Cardiac muscle cell (in vitro differentiated cells and primary cell): ENCODE results near the gene GEMIN8. TPM values are rescaled to one million over a fixed set of nuclear protein-coding genes. Genes with fewer than 3 reads are reported as not detected.

Source experiments
- DNase-seq, 2 donors: peaks; one replicate each; pipeline versions ENCODE4 v3.0.0 to v3.0.0-alpha.2; 2010 to 2017; ENCODE audit warnings: low read depth in 1 of 2, low spot score in 1 of 2
- H3K27ac ChIP-seq: fragments of 200-600 bp; sonication (generic); 2 replicates; pipeline ENCODE4 v1.5.1; 2016
- H3K27me3 ChIP-seq: fragments of 200-600 bp; sonication (generic); 2 replicates; pipeline ENCODE4 v1.6.0; 2016; ENCODE audit warnings: control low read depth
- H3K36me3 ChIP-seq: fragments of 200-600 bp; sonication (generic); 2 replicates; pipeline ENCODE4 v1.5.1; 2016; ENCODE audit warnings: control low read depth
- H3K4me1 ChIP-seq: fragments of 200-600 bp; sonication (generic); 2 replicates; pipeline ENCODE4 v1.8.1; 2017; ENCODE audit warnings: low read depth, mild to moderate bottlenecking, mixed run types
- H3K4me3 ChIP-seq: fragments of 200-600 bp; sonication (generic); 2 replicates; pipeline ENCODE4 v1.5.1; 2016; ENCODE audit warnings: mild to moderate bottlenecking
- H3K9me3 ChIP-seq: fragments of 200-600 bp; sonication (generic); 2 replicates; pipeline ENCODE4 v1.5.1; 2017; ENCODE audit warnings: low read depth, mild to moderate bottlenecking, control low read depth
- CTCF ChIP-seq: IDR thresholded peaks from 2 replicates; pipeline ENCODE4 v1.5.1; 2012; ENCODE audit warnings: low read depth, mild to moderate bottlenecking, low read length
- polyA plus RNA-seq: library from polyadenylated mRNA; unstranded; fragments of >200 nt; fragmentation: Nextera tagmentation; extraction: Ambion mirVana; gene quantifications from 2 replicates; pipeline ENCODE4 v1.2.1, GENCODE V29; 2016
- total RNA-seq: library from RNA; depleted of rRNA; stranded (reverse); fragments of >200 nt; gene quantifications from 2 replicates; pipeline ENCODE4 v1.2.3, GENCODE V29; 2016

The GEMIN8 gene
- total and polyA plus RNA-seq, 2 experiments from 2014 or later, result 19.5 to 41.6 TPM

GRCh38 chrX:13994104-13994503, 35.6 kb downstream of the GEMIN8 start:
- H3K36me3 ChIP-seq, result no peaks in the 10 kb centered on the region
- TF ChIP-seq CTCF, result no peak
- no peak overlapping the region for H3K27ac ChIP-seq

GRCh38 chrX:13990126-13990800, 39.4 kb downstream of the GEMIN8 start:
- no peak for DNase-seq
- no peak for TF ChIP-seq CTCF
- Histone ChIP-seq H3K36me3 (no peaks in the 10 kb centered on the region), H3K27me3 (no peaks in the 10 kb centered on the region), H3K9me3 (no peaks in the 10 kb centered on the region), H3K27ac (no peak overlapping the region), H3K4me3 (no peak overlapping the region), H3K4me1 (no peaks in the 10 kb centered on the region)

More at GRCh38 chrX:13994104-13994503, 35.6 kb downstream of the GEMIN8 start:
- Histone ChIP-seq H3K27me3 (no peaks in the 10 kb centered on the region), H3K9me3 (no peaks in the 10 kb centered on the region), H3K4me1 (no peaks in the 10 kb centered on the region), H3K4me3 (no peak overlapping the region)
- no peak for DNase-seq

- Histone ChIP-seq H3K4me1 (no peaks in the 10 kb centered on the region), H3K9me3 (no peaks in the 10 kb centered on the region)
Measured at GRCh38 chrX:13985697-13986435, 43.8 kb downstream of the GEMIN8 start.

GRCh38 chrX:13983734-13984133, 46.0 kb downstream of the GEMIN8 start:
- Histone ChIP-seq H3K27me3 (no peaks in the 10 kb centered on the region), H3K27ac (no peak overlapping the region), H3K36me3 (no peaks in the 10 kb centered on the region), H3K4me3 (no peak overlapping the region), H3K4me1 (no peaks in the 10 kb centered on the region), H3K9me3 (no peaks in the 10 kb centered on the region)
- no peak for DNase-seq
- TF ChIP-seq CTCF, result no peak

More at GRCh38 chrX:13985697-13986435, 43.8 kb downstream of the GEMIN8 start:
- no peak overlapping the region for H3K4me3 ChIP-seq
- no peaks in the 10 kb centered on the region for H3K27me3 ChIP-seq
- no peak for TF ChIP-seq CTCF
- no peak for DNase-seq
- H3K36me3 ChIP-seq, result no peaks in the 10 kb centered on the region
- H3K27ac ChIP-seq, result no peak overlapping the region

GRCh38 chrX:13968198-13968597, 61.5 kb downstream of the GEMIN8 start:
- Histone ChIP-seq H3K9me3 (no peaks in the 10 kb centered on the region), H3K4me1 (no peaks in the 10 kb centered on the region), H3K36me3 (no peaks in the 10 kb centered on the region), H3K27me3 (no peaks in the 10 kb centered on the region), H3K4me3 (no peak overlapping the region), H3K27ac (no peak overlapping the region)
- no peak for DNase-seq
- no peak for TF ChIP-seq CTCF
